ENCODE results near the gene ACSL4.

The ACSL4 gene

DNA sequence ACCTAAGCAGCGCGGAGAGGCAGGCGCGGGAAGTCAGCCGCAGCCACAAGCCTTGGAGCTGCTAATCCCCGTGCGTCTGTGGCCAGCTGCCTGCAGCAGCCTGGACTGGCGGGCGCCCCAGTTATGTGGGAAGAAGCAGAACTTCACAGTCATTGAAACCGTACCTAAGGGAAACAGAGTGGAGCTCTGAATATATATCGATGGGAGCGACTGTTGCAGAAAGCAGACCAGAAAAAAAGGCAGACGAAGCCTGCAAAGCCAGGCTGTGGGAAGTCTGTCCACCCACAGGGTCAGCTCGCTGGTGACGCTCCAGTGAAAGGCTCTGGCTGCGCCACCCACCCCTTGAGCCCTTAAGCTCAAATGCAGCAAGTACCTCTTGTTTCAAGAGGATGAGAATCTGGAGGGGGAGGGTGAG, 132.8 kb downstream of the ACSL4 start:
- DNase-seq (ENCODE audit: low spot score) = no peak

DNA sequence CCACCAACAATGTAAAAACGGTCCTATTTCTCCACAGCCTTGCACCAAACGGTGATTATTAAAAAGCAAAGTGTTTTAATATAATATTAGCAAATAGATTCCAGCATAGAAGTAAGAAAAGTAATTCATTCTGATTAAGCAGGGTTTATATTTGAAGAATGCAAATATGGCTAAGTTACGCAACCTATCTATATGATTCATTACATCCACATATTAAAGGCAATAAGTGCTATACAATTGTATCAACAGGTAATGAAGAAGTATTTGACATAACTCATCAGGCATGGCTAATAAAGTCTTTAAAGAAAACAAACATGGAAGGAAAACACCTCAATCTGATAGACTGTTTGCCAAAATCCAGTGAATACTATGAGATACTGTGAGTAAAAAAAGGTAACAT, 137.0 kb downstream of the ACSL4 start:
- DNase-seq (ENCODE audit: low spot score) = no peak

Data from hematopoietic multipotent progenitor cell treated with erythropoietin and hydrocortisone succinate and interleukin-3 and kit ligand, for 15 days (in vitro differentiated cells).